Superior temporal gyrus (tissue), 1 donor: Measurements from ENCODE around the gene WNT2.
"Not testable (repeated sequence)": the region's sequence is repeated elsewhere in the genome, so short reads cannot be mapped to it uniquely, and the experiment has no call there.

ENCODE experiments used
- DNase-seq: peaks from one replicate; pipeline ENCODE4 v3.0.0-alpha.2; 2016; ENCODE audit errors: extremely low spot score

WNT2 gene

GRCh38 chr7:117264716-117265115 is 58.1 kb downstream of the WNT2 start:
- DNase-seq, result no peak

DNA sequence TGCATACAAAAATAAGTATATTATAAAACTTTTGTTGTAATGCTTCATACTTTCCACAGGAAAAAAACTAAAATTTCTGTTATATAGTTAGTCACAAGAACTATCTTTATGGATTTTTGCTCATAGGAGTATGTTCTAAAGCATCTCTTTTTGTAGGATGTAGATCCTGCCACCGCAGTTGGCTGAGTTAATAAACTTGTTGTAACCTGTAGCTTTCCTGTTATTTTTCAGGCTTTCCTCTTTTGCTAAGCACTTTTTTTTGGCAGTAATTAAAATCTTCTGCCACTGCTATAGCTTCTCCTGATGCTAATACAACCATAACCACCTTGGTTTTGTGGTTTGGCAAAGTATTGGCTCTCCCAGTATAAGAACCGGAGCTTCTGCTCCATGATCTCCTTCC is 60.3 kb downstream of the WNT2 start:
- no peak for DNase-seq

DNA sequence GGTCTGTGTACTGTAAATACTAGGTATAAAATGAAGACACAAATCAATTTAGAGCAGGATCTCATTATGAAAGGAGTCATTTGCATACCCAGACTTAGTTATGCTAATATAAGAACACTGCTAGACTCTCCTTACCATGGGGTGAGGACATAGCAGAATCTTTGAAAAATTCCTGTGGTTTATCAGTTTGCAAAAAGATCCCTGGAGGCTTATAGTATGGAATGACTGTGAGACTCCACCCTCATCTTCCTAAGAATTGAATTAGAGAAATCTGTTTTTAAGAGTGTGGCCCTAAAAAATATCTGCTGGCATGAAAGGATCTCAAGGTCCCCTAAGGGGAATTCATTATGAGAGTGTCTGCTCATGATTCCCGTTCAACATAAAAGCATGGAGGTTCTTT is 63.2 kb downstream of the WNT2 start:
- no peak for DNase-seq

DNA sequence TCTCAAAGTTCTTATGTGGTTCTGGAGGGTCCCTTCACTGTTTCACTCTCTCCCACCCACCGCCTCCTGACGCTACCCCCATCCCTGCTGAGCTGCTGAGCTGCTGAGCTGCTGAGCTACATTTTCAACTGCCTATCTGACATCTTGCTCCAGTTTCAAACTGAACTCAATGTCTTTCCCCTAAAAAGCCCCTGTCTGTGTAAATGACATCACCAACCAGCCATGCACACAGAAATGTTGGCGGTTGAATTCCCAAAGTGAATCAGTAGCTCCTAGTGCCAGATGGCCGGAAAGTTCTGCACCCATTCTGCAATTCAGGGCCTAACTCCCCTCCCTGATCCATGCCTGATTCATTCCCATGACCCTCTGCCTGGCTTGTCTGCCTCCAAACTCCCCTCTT is 71.2 kb downstream of the WNT2 start:
- no peak for DNase-seq

- DNase-seq, result no peak
These were observed 72.1 kb downstream of the WNT2 start for GRCh38 chr7:117250801-117251200.

- DNase-seq, result no peak
These were observed 72.6 kb downstream of the WNT2 start for GRCh38 chr7:117250245-117250644.

DNA sequence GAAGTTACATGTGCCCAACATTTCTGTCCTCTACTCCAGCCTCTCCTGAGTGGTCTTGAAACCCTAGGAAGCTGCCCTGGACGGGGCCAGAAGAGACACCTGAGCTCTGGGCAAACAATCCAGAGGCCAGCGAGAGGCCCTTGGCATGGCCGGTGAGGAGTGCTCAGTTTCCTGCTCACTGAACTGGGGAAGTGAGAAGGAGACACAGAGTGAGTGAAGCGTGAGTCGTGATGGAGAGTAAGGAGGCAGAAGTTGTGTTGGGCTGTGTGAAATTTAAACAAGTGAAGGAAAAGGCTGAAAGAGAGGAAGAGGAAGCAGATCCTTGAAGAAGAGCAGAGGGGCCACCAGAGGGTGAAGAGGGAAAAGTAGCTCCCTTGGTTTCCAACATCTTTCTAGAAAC is 73.2 kb downstream of the WNT2 start:
- DNase-seq, result no peak

DNA sequence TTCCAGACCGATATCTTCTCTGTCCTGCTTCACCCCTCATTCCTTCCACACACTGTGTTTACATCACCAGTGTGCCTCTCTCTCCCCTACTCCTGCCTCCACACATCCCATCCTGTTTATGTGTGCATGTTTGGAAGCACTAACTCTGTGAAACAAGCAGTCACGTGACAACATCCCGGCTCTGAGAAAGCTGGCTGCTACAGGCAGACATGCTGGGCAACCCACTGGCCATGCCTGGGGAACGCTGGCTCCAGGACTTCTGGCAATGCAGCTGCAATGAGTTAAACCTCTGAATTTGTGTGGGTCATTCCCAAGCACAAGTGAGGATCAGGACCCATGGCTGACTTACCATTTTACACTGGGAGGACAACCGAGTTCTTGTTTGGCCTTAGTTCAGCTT is 74.0 kb downstream of the WNT2 start:
- DNase-seq, result no peak

DNA sequence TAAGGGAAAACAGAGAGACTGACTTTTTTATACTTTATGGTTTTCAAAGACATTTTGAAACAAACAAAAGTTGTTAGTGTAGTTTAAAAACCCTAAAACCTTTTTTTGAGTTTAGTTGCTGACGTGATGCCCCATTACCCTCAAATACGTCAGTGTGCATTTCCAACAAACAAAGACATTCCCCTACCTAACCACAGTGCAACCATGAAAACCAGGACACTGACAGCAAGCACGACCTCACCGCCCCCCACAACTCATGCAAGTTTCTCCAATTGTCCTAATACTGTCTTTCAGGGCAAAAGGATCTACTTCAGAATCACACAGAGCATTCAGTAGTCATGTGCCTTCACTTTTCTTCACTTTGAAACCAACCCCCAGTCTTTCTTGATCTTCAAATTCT is 75.0 kb downstream of the WNT2 start:
- no peak for DNase-seq

DNA sequence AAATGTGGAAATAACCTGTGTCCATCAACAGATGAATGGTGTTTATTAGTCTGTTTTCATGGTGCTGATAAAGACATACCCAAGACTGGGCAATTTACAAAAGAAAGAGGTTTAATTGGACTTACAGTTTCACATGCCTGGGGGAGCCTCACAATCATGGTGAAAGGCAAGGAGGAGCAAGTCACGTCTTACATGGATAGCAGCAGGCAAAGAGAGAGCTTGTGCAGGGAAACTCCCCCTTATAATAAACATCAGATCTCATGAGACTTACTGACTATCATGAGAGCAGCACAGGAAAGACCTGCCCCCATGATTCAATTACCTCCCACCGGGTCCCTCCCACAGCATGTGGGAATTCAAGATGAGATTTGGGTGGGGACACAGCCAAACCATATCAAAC is 77.2 kb downstream of the WNT2 start:
- not testable (repeated sequence) for DNase-seq

DNA sequence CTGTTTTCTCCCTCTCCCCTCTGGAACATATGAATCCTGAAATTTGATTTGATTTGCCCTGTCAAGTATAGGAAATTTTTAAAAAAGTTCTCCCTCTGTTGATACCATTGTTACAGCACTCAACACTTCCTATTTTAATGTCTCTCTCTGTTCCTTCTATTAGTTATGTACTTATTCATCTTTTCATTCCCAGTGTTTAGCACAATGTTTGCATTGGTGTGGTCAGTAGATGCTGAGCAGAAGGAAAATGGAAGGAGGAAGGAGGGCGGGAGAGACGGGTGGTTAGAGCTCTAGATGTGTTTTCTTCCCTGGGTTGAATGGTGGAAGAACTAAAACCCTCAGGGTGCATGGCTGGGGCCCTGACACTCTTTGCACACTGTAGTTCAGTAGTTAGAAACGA is 79.5 kb downstream of the WNT2 start:
- DNase-seq, result no peak

GRCh38 chr7:117241088-117241487 is 81.8 kb downstream of the WNT2 start:
- no peak for DNase-seq

DNA sequence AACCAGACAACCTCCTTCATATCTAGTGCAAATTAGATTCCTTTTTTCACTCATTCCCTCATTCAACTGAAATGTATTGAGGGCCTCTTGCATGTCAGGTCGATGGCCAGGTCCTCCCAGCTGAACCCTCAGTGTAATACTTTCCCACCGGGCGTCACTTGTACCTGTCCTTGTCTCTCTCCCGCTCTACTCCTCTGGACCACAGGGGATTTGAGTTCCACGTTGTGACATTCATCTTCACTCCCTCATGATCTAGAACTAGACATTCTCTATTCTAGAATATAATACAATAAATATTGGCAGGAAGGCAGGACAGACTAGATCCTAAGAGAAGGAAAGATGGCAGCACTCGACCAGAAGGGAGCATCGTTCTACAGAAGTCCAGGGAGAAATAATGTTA is 83.9 kb downstream of the WNT2 start:
- no peak for DNase-seq

GRCh38 chr7:117238472-117238871 is 84.4 kb downstream of the WNT2 start:
- no peak for DNase-seq

- DNase-seq, result no peak
These were observed 85.2 kb downstream of the WNT2 start for GRCh38 chr7:117237646-117238045.

GRCh38 chr7:117231047-117231359 is 91.9 kb downstream of the WNT2 start:
- DNase-seq, result no peak

DNA sequence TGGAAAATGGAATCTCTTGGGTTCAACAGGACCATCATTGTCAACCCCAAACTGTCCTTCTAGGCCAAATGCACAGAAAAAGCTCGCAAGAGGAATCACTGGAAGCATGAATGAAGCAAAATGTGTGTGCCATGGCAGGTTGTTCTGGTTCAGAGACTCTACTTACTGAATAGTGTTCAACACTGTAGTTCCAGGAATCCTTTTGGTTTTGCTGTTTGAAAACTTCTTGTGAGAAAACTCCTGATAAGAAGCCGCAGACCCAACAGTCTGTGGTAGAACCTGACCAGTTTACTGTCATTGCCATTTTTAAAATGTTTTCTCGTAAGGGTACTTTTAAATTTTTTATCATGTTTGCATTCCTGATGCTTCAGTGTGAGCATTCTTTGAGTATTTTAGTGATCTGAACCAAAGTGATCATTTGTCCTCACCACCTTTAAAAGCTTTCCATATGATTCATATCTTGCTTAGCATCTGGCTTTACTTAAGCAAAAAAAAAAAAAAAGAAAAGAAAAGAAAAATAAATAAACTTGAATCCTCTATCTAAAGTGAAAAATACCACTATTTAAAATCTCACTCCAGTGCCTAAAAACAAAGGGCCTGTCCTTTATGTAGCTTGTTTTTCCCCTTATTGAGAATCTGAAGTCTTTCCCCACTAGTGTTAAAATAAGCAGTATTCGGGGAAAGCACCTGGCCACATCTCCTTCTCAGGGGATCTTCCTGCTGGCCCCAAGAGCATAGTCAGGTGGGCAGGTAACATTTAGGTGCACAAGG is 92.4 kb downstream of the WNT2 start:
- DNase-seq, result no peak

- DNase-seq, result no peak
These were observed 93.5 kb downstream of the WNT2 start for GRCh38 chr7:117229350-117229749.

DNA sequence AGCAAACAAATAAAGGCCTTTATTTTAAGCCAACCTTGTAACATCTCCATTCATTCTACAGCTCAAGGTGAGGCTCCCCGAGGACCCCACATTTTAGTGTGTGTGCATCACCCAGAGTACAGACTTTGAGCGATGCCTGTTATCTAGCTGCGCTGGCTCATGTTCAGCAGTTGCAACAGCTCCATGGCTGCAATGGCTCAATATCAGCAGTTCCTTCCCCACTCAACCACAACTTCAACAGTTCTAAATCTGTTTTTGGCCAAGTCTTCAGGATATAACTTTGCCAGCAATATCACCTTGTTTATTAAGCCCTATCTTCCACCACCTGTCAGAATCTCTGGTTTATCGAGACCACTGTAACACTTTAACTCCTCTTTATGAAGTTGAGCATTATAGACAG is 95.8 kb downstream of the WNT2 start:
- DNase-seq, result no peak

DNA sequence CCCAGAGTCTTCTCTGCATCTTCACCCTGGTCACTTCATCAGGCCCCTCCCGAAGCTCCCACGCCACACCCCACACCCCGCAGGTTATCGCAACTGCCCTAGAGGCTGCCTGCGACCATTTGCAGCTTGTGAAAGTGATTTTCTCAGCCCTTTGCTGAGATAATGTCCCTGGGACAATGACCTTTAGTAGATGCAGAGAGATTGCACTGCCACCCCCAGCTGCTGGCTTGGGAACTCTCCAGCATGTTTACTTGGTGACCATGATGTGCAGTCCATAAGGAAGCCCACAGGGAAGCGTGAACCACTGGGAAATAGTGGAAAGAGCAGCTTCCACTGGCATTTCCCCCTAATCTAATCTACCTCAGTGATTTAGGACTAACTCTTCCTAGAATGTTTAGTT is 97.3 kb downstream of the WNT2 start:
- DNase-seq, result no peak
